NT2/D1 (cell line): ENCODE measurements around the gene GRID2.

Experiments used
- DNase-seq: peaks from one replicate; pipeline ENCODE4 v3.0.0-alpha.2; 2011; ENCODE audit warnings: low read depth, low spot score
- H3K27me3 ChIP-seq: 2 replicates; pipeline ENCODE4 v1.6.0; 2011; ENCODE audit warnings: mild to moderate bottlenecking; ENCODE audit not compliant: insufficient read length, insufficient read depth
- H3K36me3 ChIP-seq: 2 replicates; pipeline ENCODE4 v1.6.1; 2011; ENCODE audit warnings: mild to moderate bottlenecking, low read length, mixed read lengths; ENCODE audit not compliant: insufficient read depth, insufficient read length
- H3K4me1 ChIP-seq: 2 replicates; pipeline ENCODE4 v1.5.1; 2011; ENCODE audit not compliant: insufficient read depth, insufficient read length
- H3K4me3 ChIP-seq: 2 replicates; pipeline ENCODE4 v1.5.1; 2011; ENCODE audit warnings: low read depth; ENCODE audit not compliant: insufficient read length
- H3K9ac ChIP-seq: 2 replicates; pipeline ENCODE4 v1.6.0; 2011; ENCODE audit warnings: low read depth; ENCODE audit not compliant: insufficient read length
- H3K9me3 ChIP-seq: 2 replicates; pipeline ENCODE4 v1.5.1; 2011; ENCODE audit warnings: mild to moderate bottlenecking, low read length; ENCODE audit not compliant: insufficient read depth
- SUZ12 ChIP-seq: IDR thresholded peaks from 2 replicates; pipeline ENCODE4 v1.6.1; 2011; ENCODE audit not compliant: insufficient read length, insufficient read depth; ENCODE audit errors: extremely low read depth
- YY1 ChIP-seq: IDR thresholded peaks from 2 replicates; pipeline ENCODE4 v1.6.1; 2011; ENCODE audit not compliant: insufficient read length, insufficient read depth
- ZNF274 ChIP-seq: IDR thresholded peaks from 2 replicates; pipeline ENCODE4 v1.6.1; 2011; ENCODE audit warnings: mild to moderate bottlenecking, low read depth, low read length

The GRID2 gene

GRCh38 chr4:93645120-93645519, 1341.4 kb downstream of the GRID2 start:
- Histone ChIP-seq H3K4me3 (no peak overlapping the region), H3K9me3 (no peaks in the 10 kb centered on the region), H3K36me3 (no peaks in the 10 kb centered on the region), H3K9ac (no peak overlapping the region), H3K27me3 (no peaks in the 10 kb centered on the region), H3K4me1 (no peaks in the 10 kb centered on the region)
- TF ChIP-seq ZNF274 (no peak), YY1 (no peak), SUZ12 (no peak)
- DNase-seq = no peak

- DNase-seq = no peak
- H3K9ac ChIP-seq = no peak overlapping the region
- H3K27me3 ChIP-seq = no peaks in the 10 kb centered on the region
- TF ChIP-seq ZNF274 (no peak), YY1 (no peak), SUZ12 (no peak)
- H3K36me3 ChIP-seq = no peaks in the 10 kb centered on the region
- no peaks in the 10 kb centered on the region for H3K4me1 ChIP-seq
- H3K9me3 ChIP-seq = no peaks in the 10 kb centered on the region
- H3K4me3 ChIP-seq = no peak overlapping the region
Observed at GRCh38 chr4:93646233-93646930, 1342.6 kb downstream of the GRID2 start.

- H3K4me1 ChIP-seq = no peaks in the 10 kb centered on the region
- no peak overlapping the region for H3K9ac ChIP-seq
- no peaks in the 10 kb centered on the region for H3K36me3 ChIP-seq
- TF ChIP-seq YY1 (no peak), SUZ12 (no peak), ZNF274 (no peak)
- DNase-seq = no peak
- no peaks in the 10 kb centered on the region for H3K27me3 ChIP-seq
- H3K4me3 ChIP-seq = no peak overlapping the region
- no peaks in the 10 kb centered on the region for H3K9me3 ChIP-seq
Observed at GRCh38 chr4:93648258-93648657, 1344.5 kb downstream of the GRID2 start.

GRCh38 chr4:93649828-93650227, 1346.1 kb downstream of the GRID2 start:
- no peak for TF ChIP-seq ZNF274
- TF ChIP-seq SUZ12 = no peak
- TF ChIP-seq YY1 = no peak
- DNase-seq = peak; percentile 11
- no peak overlapping the region for H3K9ac ChIP-seq
- H3K27me3 ChIP-seq = no peaks in the 10 kb centered on the region
- no peaks in the 10 kb centered on the region for H3K36me3 ChIP-seq
- no peaks in the 10 kb centered on the region for H3K9me3 ChIP-seq
- no peak overlapping the region for H3K4me3 ChIP-seq
- no peaks in the 10 kb centered on the region for H3K4me1 ChIP-seq

GRCh38 chr4:93654211-93654610, 1350.4 kb downstream of the GRID2 start:
- Histone ChIP-seq H3K4me3 (no peak overlapping the region), H3K27me3 (no peaks in the 10 kb centered on the region), H3K9ac (no peak overlapping the region), H3K9me3 (no peaks in the 10 kb centered on the region), H3K36me3 (no peaks in the 10 kb centered on the region), H3K4me1 (no peaks in the 10 kb centered on the region)
- TF ChIP-seq YY1 = no peak
- no peak for TF ChIP-seq ZNF274
- DNase-seq = no peak

GRCh38 chr4:93657527-93657926, 1353.8 kb downstream of the GRID2 start:
- Histone ChIP-seq H3K4me1 (no peaks in the 10 kb centered on the region), H3K9ac (no peak overlapping the region), H3K36me3 (no peaks in the 10 kb centered on the region), H3K9me3 (no peaks in the 10 kb centered on the region), H3K4me3 (no peak overlapping the region), H3K27me3 (no peaks in the 10 kb centered on the region)
- TF ChIP-seq ZNF274 (no peak), YY1 (no peak), SUZ12 (no peak)
- DNase-seq = no peak

- Histone ChIP-seq H3K4me1 (no peaks in the 10 kb centered on the region), H3K27me3 (no peaks in the 10 kb centered on the region), H3K9ac (no peak overlapping the region), H3K9me3 (no peaks in the 10 kb centered on the region), H3K36me3 (no peaks in the 10 kb centered on the region), H3K4me3 (no peak overlapping the region)
- no peak for DNase-seq
- no peak for TF ChIP-seq ZNF274
- no peak for TF ChIP-seq YY1
- TF ChIP-seq SUZ12 = no peak
Observed at GRCh38 chr4:93658443-93658842, 1354.7 kb downstream of the GRID2 start.

GRCh38 chr4:93659629-93660028, 1355.9 kb downstream of the GRID2 start:
- Histone ChIP-seq H3K36me3 (no peaks in the 10 kb centered on the region), H3K4me1 (no peaks in the 10 kb centered on the region), H3K27me3 (no peaks in the 10 kb centered on the region), H3K9me3 (no peaks in the 10 kb centered on the region), H3K4me3 (no peak overlapping the region), H3K9ac (no peak overlapping the region)
- TF ChIP-seq SUZ12 (no peak), YY1 (no peak), ZNF274 (no peak)
- DNase-seq = no peak
